CD4-positive, alpha-beta memory T cell (primary cell): ENCODE measurements around the gene CELF4. TPM values are rescaled to one million over a fixed set of nuclear protein-coding genes. Genes with fewer than 3 reads are reported as not detected.

Source experiments
- CTCF ChIA-PET: fragments of 350-600 bp; sonication (Branson Sonifier 250); formaldehyde crosslinking; loops from one replicate; lab custom pipeline; 2021; ENCODE audit warnings: inconsistent platforms; ENCODE audit not compliant: partially characterized antibody; lab: Charles Lee
- POLR2A ChIA-PET: fragments of 350-600 bp; sonication (Branson Sonifier 250); formaldehyde crosslinking; loops from one replicate; lab custom pipeline; 2021; ENCODE audit not compliant: partially characterized antibody; lab: Charles Lee
- DNase-seq, 5 donors: peaks; one replicate each; pipeline versions ENCODE4 v3.0.0 to v3.0.0-alpha.2; 2020 to 2022; ENCODE audit warnings: mixed read lengths in 1 of 5
- H3K27ac ChIP-seq: one replicate; pipeline ENCODE4 v1.7.0; 2013; ENCODE audit warnings: low read depth, low read length
- H3K27me3 ChIP-seq: 2 replicates; pipeline ENCODE4 v1.7.0; 2013; ENCODE audit warnings: mild to moderate bottlenecking, low read length, moderate library complexity; ENCODE audit not compliant: insufficient read depth
- H3K36me3 ChIP-seq: 2 replicates; pipeline ENCODE4 v1.7.0; 2013; ENCODE audit warnings: mild to moderate bottlenecking, low read length, moderate library complexity; ENCODE audit not compliant: insufficient read depth
- H3K4me1 ChIP-seq: 2 replicates; pipeline ENCODE4 v1.7.0; 2013; ENCODE audit warnings: mild to moderate bottlenecking, low read length, moderate library complexity; ENCODE audit not compliant: insufficient read depth
- H3K4me3 ChIP-seq, 2 donors: one replicate each; pipeline ENCODE4 v1.7.0; 2013; ENCODE audit warnings: low read length in 2 of 2, mild to moderate bottlenecking in 1 of 2
- H3K9me3 ChIP-seq, 2 donors: one replicate each; pipeline ENCODE4 v1.7.0; 2013; ENCODE audit warnings: low read length in 2 of 2, control low read depth in 1 of 2; ENCODE audit not compliant: control insufficient read depth in 1 of 2
- H3K27ac Mint-ChIP-seq, 7 donors: one replicate each; pipeline ENCODE4 v1.8.0; 2020 to 2021; ENCODE audit warnings: mixed read lengths in 7 of 7, mild to moderate bottlenecking in 6 of 7, inconsistent platforms in 3 of 7, moderate library complexity in 3 of 7
- H3K27me3 Mint-ChIP-seq, 2 donors: one replicate each; pipeline ENCODE4 v1.8.0; 2020 to 2021; ENCODE audit warnings: mixed read lengths in 2 of 2
- H3K36me3 Mint-ChIP-seq, 2 donors: one replicate each; pipeline ENCODE4 v1.8.0; 2020 to 2021; ENCODE audit warnings: mixed read lengths in 2 of 2, inconsistent platforms in 1 of 2, mild to moderate bottlenecking in 1 of 2
- H3K4me1 Mint-ChIP-seq, 4 donors: one replicate each; pipeline ENCODE4 v1.8.0; 2020 to 2021; ENCODE audit warnings: mixed read lengths in 4 of 4, mild to moderate bottlenecking in 1 of 4
- H3K4me3 Mint-ChIP-seq, 8 donors: one replicate each; pipeline ENCODE4 v1.8.0; 2020 to 2021; ENCODE audit warnings: mixed read lengths in 8 of 8, mild to moderate bottlenecking in 7 of 8, moderate library complexity in 6 of 8, inconsistent platforms in 3 of 8
- H3K9me3 Mint-ChIP-seq, 8 donors: one replicate each; pipeline ENCODE4 v1.8.0; 2020 to 2021; ENCODE audit warnings: mixed read lengths in 8 of 8, mild to moderate bottlenecking in 5 of 8, inconsistent platforms in 3 of 8, moderate library complexity in 1 of 8
- intact Hi-C: fragments of 100-400 bp; cut with micrococcal nuclease; formaldehyde crosslinking; loops from one replicate; pipeline ENCODE4 v1.15.1; 2023
- polyA plus RNA-seq, 2 donors: library from polyadenylated mRNA; unstranded; fragments of 300-500 nt; fragmentation: Illumina TruSeq; gene quantifications; one replicate each; pipeline ENCODE4 v1.2.3, GENCODE V29; 2021
- total RNA-seq, 2 experiments: library from RNA; stranded (reverse); gene quantifications; one replicate each; pipeline ENCODE4 v1.2.3, GENCODE V29; 2021

Gene CELF4
- total and polyA plus RNA-seq, 4 experiments from 2014 or later: 0.23 TPM; not detected in 3

DNA sequence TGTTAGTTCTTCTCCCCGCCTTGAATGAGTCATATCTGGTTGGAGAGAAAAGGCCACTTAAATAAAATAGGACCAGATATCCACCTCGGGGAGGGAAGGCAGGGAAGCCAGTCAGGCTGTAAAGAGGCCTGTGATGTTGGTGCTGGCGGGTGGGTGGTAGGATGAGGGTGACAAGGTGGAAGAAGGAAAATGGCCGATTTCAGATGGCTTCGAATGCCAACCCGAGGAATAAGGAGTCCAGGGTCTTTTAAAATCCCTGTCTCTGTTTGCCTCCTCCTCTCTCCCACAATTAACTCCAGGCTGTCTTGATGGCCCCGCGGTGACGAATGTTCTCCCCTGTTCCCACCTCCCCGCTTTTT is 41.5 kb downstream of the CELF4 start:
- no peak overlapping the region for H3K4me3 ChIP-seq
- H3K36me3 ChIP-seq: no peaks in the 10 kb centered on the region
- no peaks in the 10 kb centered on the region for H3K4me1 Mint-ChIP-seq
- H3K4me3 Mint-ChIP-seq: no peak overlapping the region
- H3K36me3 Mint-ChIP-seq: no peaks in the 10 kb centered on the region
- no peaks in the 10 kb centered on the region for H3K9me3 ChIP-seq
- no peaks in the 10 kb centered on the region for H3K4me1 ChIP-seq
- ChIA-PET POLR2A (no interaction called here), CTCF (no interaction called here)
- peaks cover 14 to 27% of the 10 kb centered on the region in 2 donors for H3K27me3 Mint-ChIP-seq
- H3K27ac Mint-ChIP-seq: no peak overlapping the region
- no peak overlapping the region for H3K27ac ChIP-seq
- intact Hi-C loops: no loop called here
- DNase-seq: no peak
- H3K9me3 Mint-ChIP-seq: peaks cover 0 to 3% (median 0%) of the 10 kb centered on the region in 8 donors
- no peaks in the 10 kb centered on the region for H3K27me3 ChIP-seq

DNA sequence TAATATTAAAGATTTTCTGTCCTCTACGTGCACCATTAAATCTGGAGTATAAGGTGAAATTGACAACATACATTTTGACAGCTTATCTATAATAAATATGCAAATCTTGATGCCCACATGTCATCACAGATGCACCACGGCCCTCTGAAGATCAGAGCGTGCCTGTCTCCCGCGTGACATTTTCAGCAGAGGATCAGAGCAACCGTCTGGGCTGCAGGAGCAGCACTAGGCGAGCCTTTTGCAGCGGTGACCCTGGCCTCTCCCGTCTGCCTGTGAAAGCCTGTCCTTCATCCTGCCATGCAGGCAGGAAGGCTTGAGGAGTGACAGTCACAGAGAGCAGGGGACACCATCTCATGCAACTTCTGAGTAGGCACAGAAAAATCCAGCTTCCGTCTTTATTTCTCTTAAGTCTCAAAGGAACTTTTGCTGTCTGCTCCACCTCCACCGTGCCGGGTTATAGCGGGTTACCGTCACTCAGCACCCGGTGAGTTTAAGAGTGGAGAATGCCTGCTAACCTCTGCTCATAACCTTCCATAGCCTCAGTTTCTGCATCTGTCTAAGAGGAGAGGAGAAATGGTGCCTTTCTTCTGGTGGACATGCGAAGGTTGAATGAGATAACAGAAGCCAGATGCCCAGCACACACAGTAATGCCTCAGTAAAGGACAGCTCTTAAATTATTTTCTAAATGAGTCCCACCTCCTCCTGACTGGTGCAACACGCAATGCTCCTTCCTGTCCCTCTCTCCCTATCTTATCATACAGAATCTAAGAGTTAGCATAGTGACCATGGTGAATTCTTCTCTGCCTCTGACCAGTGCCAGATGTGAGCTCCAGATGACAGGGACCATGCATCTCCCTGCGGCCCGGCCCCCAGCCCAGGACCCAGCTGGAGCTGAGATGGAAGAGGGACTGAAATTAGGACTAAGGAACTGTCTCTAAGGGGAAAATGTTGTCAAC is 43.8 kb downstream of the CELF4 start:
- Mint-ChIP-seq H3K9me3 (peaks cover 0 to 3% (median 0%) of the 10 kb centered on the region in 8 donors), H3K27ac (no peak overlapping the region), H3K4me1 (no peaks in the 10 kb centered on the region), H3K36me3 (no peaks in the 10 kb centered on the region), H3K27me3 (peaks cover 14 to 23% of the 10 kb centered on the region in 2 donors), H3K4me3 (no peak overlapping the region)
- Histone ChIP-seq H3K27me3 (no peaks in the 10 kb centered on the region), H3K9me3 (no peaks in the 10 kb centered on the region), H3K4me1 (no peaks in the 10 kb centered on the region), H3K4me3 (no peak overlapping the region), H3K36me3 (no peaks in the 10 kb centered on the region), H3K27ac (no peak overlapping the region)
- intact Hi-C loops: no loop called here
- DNase-seq: no peak
- POLR2A ChIA-PET: no interaction called here
- CTCF ChIA-PET: interaction anchor here (1.0 to 1.6 kb wide), 2 partner anchors 9 to 137 kb away, joined by 3 to 5 read pairs; no protein-coding TSS in a partner anchor

DNA sequence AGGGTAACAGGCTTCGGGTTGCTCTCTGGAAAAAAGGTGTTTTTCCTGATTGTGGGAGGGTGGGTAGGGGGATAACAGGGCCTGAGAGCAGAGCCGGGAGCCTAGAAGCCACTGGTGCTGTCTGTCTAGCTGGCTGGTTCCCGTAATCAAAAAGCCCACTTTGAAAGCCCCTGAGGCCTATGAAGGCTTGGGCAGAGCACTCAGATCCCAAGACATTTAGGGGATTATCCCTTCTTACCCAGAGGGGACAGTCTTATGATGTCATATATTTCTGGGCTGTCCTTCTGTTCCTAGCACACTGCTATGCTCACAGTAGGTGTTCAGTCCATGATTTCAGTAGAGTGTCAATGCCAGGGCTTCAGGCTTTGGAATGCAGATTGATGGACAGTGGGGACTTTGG is 45.1 kb downstream of the CELF4 start:
- H3K9me3 Mint-ChIP-seq: peaks cover 0 to 3% (median 0%) of the 10 kb centered on the region in 8 donors
- CTCF ChIA-PET: no interaction called here
- H3K4me3 ChIP-seq: no peak overlapping the region

DNA sequence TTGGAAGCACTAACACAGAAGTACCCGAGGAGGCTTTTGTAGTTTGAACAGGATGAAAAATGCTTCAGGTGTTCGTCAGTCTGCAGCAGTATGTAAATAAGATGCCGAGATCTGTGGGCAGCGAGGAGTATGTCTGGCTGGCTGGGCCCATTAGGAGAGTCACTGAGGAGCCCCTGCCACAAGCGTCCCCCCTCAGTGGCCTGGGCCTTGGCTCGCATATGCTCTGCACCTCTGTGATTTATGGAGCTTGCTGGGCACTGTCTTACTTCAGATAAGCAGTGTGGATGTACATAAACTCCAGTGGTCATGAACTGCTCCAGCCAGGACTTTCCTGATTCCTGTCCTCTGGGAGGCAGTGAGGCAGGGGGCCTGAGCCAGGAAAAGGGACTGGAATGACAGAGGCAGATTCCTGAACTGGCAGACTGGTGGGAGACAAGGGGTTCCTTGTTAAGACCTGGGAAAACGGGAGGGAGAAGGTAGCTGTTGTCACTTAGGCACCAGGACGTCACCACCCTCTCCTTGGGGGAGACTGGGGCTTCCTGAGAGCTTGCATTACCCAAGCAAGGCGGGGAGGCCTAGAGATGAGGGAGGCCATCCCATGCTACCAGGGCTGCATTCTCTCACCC is 46.0 kb downstream of the CELF4 start:
- Histone ChIP-seq H3K27me3 (no peaks in the 10 kb centered on the region), H3K27ac (no peak overlapping the region), H3K36me3 (no peaks in the 10 kb centered on the region), H3K4me3 (no peak overlapping the region), H3K4me1 (no peaks in the 10 kb centered on the region), H3K9me3 (no peaks in the 10 kb centered on the region)
- ChIA-PET CTCF (no interaction called here), POLR2A (no interaction called here)
- DNase-seq: no peak
- no peaks in the 10 kb centered on the region for H3K36me3 Mint-ChIP-seq
- no peak overlapping the region for H3K27ac Mint-ChIP-seq
- peaks cover 7 to 11% of the 10 kb centered on the region in 2 donors for H3K27me3 Mint-ChIP-seq
- H3K4me1 Mint-ChIP-seq: no peaks in the 10 kb centered on the region
- no peak overlapping the region for H3K4me3 Mint-ChIP-seq
- intact Hi-C loops: no loop called here
- peaks cover 0 to 3% (median 0%) of the 10 kb centered on the region in 8 donors for H3K9me3 Mint-ChIP-seq

More for the DNA sequence above, 45.1 kb downstream of the CELF4 start:
- Histone ChIP-seq H3K9me3 (no peaks in the 10 kb centered on the region), H3K27ac (no peak overlapping the region), H3K4me1 (no peaks in the 10 kb centered on the region), H3K36me3 (no peaks in the 10 kb centered on the region), H3K27me3 (no peaks in the 10 kb centered on the region)
- Mint-ChIP-seq H3K4me1 (no peaks in the 10 kb centered on the region), H3K27ac (no peak overlapping the region), H3K27me3 (peaks cover 12 to 17% of the 10 kb centered on the region in 2 donors), H3K4me3 (no peak overlapping the region), H3K36me3 (no peaks in the 10 kb centered on the region)
- no peak for DNase-seq
- POLR2A ChIA-PET: no interaction called here
- intact Hi-C loops: no loop called here

DNA sequence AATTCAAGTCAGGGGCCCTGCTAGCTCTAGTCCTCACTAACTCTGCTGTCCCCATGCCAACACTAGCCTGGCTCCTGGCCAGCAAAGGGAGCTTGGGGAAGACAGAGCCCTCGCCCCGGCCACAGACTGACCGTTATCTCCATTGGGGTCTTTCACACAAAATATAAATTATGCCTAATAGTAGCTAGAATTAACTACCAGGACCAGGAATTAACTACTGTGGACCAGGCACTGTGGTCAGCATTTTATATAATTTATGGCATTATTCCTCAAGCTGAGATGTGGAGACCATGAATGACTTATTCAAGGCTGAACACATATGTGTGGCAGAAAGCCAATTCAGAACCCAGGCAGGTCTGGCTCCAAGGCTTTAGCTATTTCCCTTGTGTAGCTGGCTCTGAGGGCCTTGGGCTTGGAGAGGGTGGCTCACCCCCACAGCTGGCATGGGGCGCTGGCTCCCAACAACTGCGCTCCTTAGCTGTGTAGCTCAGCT is 49.2 kb downstream of the CELF4 start:
- Histone ChIP-seq H3K4me1 (no peaks in the 10 kb centered on the region), H3K9me3 (no peaks in the 10 kb centered on the region), H3K4me3 (no peak overlapping the region), H3K36me3 (no peaks in the 10 kb centered on the region), H3K27ac (no peak overlapping the region), H3K27me3 (no peaks in the 10 kb centered on the region)
- Mint-ChIP-seq H3K27ac (no peak overlapping the region), H3K4me3 (no peak overlapping the region), H3K27me3 (peaks cover 4 to 8% of the 10 kb centered on the region in 2 donors), H3K4me1 (no peaks in the 10 kb centered on the region), H3K36me3 (no peaks in the 10 kb centered on the region), H3K9me3 (peaks cover 0 to 4% (median under 1%) of the 10 kb centered on the region in 8 donors)
- POLR2A ChIA-PET: no interaction called here
- no peak for DNase-seq
- CTCF ChIA-PET: no interaction called here
- intact Hi-C loops: no loop called here

DNA sequence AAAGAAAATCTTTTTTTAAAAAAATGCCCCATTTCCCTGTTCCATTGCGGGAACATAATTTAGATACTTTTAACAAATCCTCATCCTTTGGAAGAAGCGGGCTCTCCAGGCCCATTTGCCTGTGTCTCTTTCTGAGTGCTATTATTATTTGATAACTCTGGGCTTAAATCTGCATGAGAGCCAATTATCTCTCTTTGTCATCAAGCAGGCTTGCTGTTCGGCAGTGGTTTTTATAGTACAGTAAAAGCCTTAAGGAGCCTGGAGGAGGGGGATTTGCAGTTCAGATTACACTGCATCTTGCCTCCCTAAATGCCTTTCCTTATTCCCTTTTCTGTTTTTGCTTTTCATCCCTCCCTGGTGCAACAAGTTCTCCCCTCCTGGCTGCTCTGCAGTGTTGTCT is 50.6 kb downstream of the CELF4 start:
- no peak overlapping the region for H3K4me3 Mint-ChIP-seq
- no peaks in the 10 kb centered on the region for H3K36me3 Mint-ChIP-seq
- H3K4me1 Mint-ChIP-seq: no peaks in the 10 kb centered on the region
- Histone ChIP-seq H3K36me3 (no peaks in the 10 kb centered on the region), H3K4me3 (no peak overlapping the region), H3K4me1 (no peaks in the 10 kb centered on the region), H3K9me3 (no peaks in the 10 kb centered on the region), H3K27ac (no peak overlapping the region), H3K27me3 (no peaks in the 10 kb centered on the region)
- CTCF ChIA-PET: no interaction called here
- POLR2A ChIA-PET: no interaction called here
- no peak for DNase-seq
- H3K27me3 Mint-ChIP-seq: peaks cover 4 to 8% of the 10 kb centered on the region in 2 donors
- no peak overlapping the region for H3K27ac Mint-ChIP-seq
- peaks cover under 1 to 17% (median 4%) of the 10 kb centered on the region in 8 donors for H3K9me3 Mint-ChIP-seq
- intact Hi-C loops: no loop called here

DNA sequence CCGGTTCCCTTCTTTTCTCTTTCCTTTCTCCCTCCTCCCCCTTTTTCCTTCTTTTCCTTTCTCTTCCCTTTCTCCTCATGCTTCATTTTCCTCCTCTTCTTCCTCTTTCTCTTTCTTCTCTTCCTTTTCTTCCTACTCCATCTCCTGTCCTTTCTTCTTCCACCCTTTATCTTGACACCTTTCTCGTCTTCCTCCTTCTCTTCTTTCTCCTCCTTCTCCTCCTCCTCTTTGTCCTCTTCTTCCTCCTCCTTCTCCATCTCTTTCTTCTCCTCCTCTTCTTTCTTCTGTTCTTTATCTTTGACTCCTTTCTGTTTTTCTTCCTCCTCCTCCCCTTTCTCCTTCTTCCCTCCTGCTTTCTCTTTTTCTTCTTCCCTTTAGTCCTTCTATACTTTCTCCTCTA is 53.2 kb downstream of the CELF4 start:
- no peaks in the 10 kb centered on the region for H3K27me3 ChIP-seq
- Mint-ChIP-seq H3K27me3 (peaks cover 4 to 7% of the 10 kb centered on the region in 2 donors), H3K9me3 (peaks cover 3 to 25% (median 7%) of the 10 kb centered on the region in 8 donors), H3K36me3 (no peaks in the 10 kb centered on the region), H3K4me1 (no peaks in the 10 kb centered on the region), H3K27ac (no peak overlapping the region), H3K4me3 (no peak overlapping the region)
- H3K9me3 ChIP-seq: no peaks in the 10 kb centered on the region
- no peaks in the 10 kb centered on the region for H3K36me3 ChIP-seq
- POLR2A ChIA-PET: no interaction called here
- intact Hi-C loops: no loop called here
- CTCF ChIA-PET: no interaction called here
- no peaks in the 10 kb centered on the region for H3K4me1 ChIP-seq
- no peak overlapping the region for H3K27ac ChIP-seq
- no peak overlapping the region for H3K4me3 ChIP-seq
- DNase-seq: no peak
